T-helper 1 cell treated with Interleukin-12 subunit alpha and Interleukin-12 subunit beta and Interleukin-4 antibody, amounts not matched to agents 30 ng/mL and 1 ng/mL, for 36 hours (primary cell): Measurements from ENCODE around the gene TBC1D22A. TPM values are rescaled to one million over a fixed set of nuclear protein-coding genes. Genes with fewer than 3 reads are reported as not detected.
"Not testable (repeated sequence)": the region's sequence is repeated elsewhere in the genome, so short reads cannot be mapped to it uniquely, and the experiment has no call there.

Source experiments
- intact Hi-C: fragments of 100-400 bp; cut with micrococcal nuclease; formaldehyde crosslinking; loops from one replicate; pipeline ENCODE4 v1.15.1; 2024
- total RNA-seq: library from RNA; stranded (reverse); gene quantifications from 2 replicates; pipeline ENCODE4 v1.2.3, GENCODE V29; 2022

Gene TBC1D22A
- total RNA-seq, 1 donor from 2014 or later = 39.3 TPM

GRCh38 chr22:47160141-47160541 lies 397.7 kb downstream of the TBC1D22A start:
- intact Hi-C loops = no loop called here

GRCh38 chr22:47160781-47161520 lies 398.5 kb downstream of the TBC1D22A start:
- intact Hi-C loops = no loop called here

GRCh38 chr22:47161631-47162030 lies 399.2 kb downstream of the TBC1D22A start:
- intact Hi-C loops = no loop called here

- intact Hi-C loops = no loop called here
These were observed 400.4 kb downstream of the TBC1D22A start for GRCh38 chr22:47162865-47163264.

- intact Hi-C loops = no loop called here
These were observed 401.0 kb downstream of the TBC1D22A start for GRCh38 chr22:47163481-47163855.

GRCh38 chr22:47163856-47164513 lies 401.5 kb downstream of the TBC1D22A start:
- intact Hi-C loops = no loop called here

GRCh38 chr22:47164514-47165337 lies 402.3 kb downstream of the TBC1D22A start:
- intact Hi-C loops = no loop called here

- intact Hi-C loops = no loop called here
These were observed 403.0 kb downstream of the TBC1D22A start for GRCh38 chr22:47165338-47166032.

- intact Hi-C loops = no loop called here
These were observed 403.6 kb downstream of the TBC1D22A start for GRCh38 chr22:47166033-47166404.

- intact Hi-C loops = no loop called here
These were observed 404.1 kb downstream of the TBC1D22A start for GRCh38 chr22:47166446-47167016.

GRCh38 chr22:47167056-47167455 lies 404.6 kb downstream of the TBC1D22A start:
- intact Hi-C loops = no loop called here

GRCh38 chr22:47167921-47168320 lies 405.5 kb downstream of the TBC1D22A start:
- intact Hi-C loops = not testable (repeated sequence)

- intact Hi-C loops = no loop called here
These were observed 406.0 kb downstream of the TBC1D22A start for GRCh38 chr22:47168441-47168840.

- intact Hi-C loops = no loop called here
These were observed 406.7 kb downstream of the TBC1D22A start for GRCh38 chr22:47168900-47169800.

GRCh38 chr22:47169801-47170140 lies 407.3 kb downstream of the TBC1D22A start:
- intact Hi-C loops = no loop called here

- intact Hi-C loops = not testable (repeated sequence)
These were observed 408.3 kb downstream of the TBC1D22A start for GRCh38 chr22:47170511-47171440.

- intact Hi-C loops = no loop called here
These were observed 409.2 kb downstream of the TBC1D22A start for GRCh38 chr22:47171441-47172221.

- intact Hi-C loops = no loop called here
These were observed 410.5 kb downstream of the TBC1D22A start for GRCh38 chr22:47172771-47173534.
